ELR (cell line): ENCODE results near the gene SEMA5B.
A peak's percentile ranks its signal among the peaks of the same experiment; 100 is the strongest.

Experiments used
- DNase-seq: peaks from one replicate; pipeline ENCODE4 v3.0.0-alpha.2; 2015; ENCODE audit warnings: low read depth

SEMA5B gene

GRCh38 chr3:122892118-122892960 lies 135.2 kb downstream of the SEMA5B start:
- no peak for DNase-seq

DNA sequence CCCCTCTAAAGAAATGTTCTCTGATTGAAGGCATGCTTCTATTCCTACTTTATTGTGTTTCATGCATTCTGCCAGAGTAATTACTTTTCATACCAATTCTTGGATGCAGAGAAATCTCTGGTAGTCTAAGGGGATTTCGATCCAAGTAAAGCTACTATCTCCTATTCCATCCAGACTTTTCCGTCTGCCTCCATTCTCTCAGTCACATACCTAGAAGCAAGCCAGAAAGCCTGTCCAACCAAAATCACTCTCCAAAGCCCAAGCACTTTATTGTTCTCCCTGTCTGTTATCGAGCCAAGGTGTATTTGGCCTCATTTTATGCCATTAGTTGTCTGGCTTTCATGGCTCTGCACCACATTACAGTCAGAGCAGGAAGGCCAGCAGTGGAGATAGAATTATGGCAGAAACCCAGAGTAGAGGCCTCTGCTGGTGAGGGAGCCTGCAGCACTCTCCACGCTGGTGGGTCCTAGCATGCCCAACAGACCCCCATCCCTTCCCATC lies 136.8 kb downstream of the SEMA5B start:
- DNase-seq = no peak

DNA sequence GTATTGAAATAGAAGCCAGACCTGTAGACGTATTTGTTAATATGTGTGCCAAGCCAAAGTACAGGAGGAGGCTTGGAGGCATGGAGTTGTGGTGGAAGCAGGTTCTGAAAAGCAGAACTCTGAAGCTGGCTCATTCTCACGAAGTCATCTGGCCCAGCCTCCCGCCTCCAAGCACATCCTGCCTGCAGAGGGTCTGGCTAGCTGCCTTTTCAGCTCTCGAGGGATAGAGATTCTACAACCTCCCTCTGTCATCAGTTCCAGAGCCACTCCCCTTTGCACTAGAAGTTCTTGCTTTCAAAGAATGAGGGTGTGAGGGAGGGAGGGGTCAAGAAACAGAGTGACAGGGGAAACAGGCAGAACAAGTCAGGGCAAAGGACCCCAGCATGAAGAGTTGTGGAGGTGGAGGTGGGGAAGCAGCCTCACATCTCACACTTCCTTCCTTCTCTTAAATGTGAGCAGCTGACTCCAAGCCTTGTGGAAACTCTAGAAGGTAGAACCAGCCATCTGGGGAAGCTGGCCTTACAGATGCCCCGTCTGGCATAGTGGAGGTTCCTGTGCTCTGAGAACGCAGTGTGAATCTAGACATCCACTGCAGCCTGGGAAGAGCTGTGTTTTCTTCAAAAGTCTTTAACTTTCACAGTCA lies 137.4 kb downstream of the SEMA5B start:
- peak; percentile 17 for DNase-seq

DNA sequence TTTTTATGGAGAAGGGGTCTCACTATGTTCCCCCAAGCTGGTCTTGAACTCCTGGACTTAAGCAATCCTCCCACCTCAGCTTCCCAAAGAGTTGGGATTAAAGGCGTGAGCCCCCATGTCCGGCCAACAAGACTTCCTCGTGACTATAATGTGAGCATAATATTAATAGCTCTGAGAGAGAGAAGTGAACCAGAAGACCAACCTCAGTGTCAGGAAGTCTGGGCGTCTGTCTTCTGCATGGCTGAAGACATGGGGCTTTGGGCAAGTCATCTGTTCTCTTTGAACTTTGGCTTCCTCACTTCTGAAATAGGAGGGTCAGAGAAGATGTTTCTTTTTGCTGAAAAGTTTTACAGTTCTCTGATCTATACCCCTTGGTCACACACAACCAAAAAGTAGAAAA lies 140.6 kb downstream of the SEMA5B start:
- DNase-seq = no peak

- no peak for DNase-seq
Observed at GRCh38 chr3:122886251-122886650, 141.3 kb downstream of the SEMA5B start.

GRCh38 chr3:122882361-122882947 lies 145.1 kb downstream of the SEMA5B start:
- no peak for DNase-seq

DNA sequence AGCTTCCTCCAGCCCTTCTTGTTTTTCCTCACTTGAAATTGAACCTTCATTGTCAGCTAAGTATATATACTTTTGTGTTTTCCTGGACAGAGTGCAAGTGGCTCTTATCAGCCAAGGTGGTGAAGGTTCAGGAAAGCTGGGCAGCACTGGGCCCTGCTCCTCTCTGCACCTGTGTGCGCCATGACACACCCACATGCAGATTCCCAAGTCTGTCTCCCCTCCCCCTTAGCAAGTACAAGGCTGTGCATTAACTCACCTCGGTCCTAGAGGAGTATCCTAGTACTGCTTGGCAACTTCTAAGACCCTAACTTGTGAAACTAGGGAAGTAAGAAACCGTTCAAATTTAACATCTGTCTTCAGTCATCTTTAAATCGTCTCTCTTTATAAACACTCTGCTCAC lies 146.9 kb downstream of the SEMA5B start:
- DNase-seq = no peak

DNA sequence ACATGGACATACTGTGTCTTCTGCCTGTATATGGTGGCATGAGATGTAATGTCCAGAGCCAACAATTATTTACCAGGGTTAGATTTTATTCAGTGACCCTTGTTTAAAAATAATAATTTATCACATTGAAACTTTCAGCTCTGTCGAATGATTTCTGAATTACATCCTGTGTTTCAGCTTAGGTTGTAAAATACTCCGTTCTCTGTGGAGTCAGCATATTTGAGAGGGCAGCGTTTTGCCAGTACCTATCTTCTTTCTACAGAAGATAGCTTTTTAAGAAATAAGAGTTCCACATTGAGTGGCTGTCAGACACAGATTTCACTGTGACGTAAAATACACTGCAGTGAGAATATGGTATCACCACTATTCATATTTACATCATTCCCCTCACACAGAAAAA lies 147.4 kb downstream of the SEMA5B start:
- no peak for DNase-seq

- DNase-seq = no peak
Observed at GRCh38 chr3:122875547-122876127, 151.9 kb downstream of the SEMA5B start.

DNA sequence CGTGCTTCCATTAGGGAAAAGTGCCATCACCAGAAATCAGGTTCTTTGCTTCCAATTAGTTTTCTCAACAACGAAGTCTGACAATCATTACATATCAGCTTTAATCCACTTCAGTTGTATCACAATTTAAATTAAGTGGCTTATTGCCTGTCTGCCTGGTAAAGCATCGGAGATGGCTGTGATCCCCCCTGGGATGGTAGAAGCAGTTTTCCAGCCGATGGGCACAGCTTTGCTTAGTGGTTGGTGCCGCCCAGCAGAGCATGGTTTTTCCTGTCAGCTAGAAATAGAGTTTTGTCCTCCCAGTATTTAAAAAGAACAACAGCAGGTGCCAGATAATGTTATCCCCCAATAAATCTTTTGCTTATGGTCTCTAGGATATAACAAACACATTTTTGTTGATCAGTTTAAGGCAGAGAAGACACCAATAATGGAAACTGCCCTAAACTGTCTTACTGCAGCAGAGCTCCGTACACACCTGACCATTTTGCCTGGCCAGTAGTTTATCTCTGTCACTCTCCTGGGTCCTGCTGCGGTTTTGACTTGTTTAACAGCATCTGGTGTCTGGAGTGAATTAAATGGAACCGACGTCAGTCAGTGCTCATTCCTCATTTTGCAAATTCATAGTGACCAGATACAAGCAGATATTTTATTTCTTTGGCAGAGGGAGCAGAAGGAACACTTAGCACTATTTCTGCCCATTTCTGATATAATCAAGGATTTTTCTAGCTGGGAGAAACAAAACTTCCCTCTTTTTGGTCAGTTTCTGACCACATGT lies 153.6 kb downstream of the SEMA5B start:
- DNase-seq = no peak

DNA sequence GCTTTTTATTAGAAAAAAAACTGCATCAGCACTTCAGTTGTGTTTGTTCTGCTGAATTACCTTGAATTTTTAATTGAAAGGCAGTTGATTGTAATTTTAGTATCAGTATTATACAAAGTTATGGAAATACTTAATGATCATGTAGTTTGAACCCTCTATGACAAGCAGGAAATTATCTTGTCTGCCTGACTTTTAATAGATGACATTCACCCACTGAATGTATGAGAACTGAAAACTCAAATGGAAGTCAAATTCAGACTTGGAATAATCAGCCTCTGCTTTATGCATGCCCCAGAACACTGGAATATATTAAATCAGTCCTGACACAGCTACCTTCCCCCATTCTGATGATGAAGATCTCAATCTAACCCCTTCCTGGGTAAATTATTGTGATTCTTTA lies 159.2 kb downstream of the SEMA5B start:
- DNase-seq = no peak

DNA sequence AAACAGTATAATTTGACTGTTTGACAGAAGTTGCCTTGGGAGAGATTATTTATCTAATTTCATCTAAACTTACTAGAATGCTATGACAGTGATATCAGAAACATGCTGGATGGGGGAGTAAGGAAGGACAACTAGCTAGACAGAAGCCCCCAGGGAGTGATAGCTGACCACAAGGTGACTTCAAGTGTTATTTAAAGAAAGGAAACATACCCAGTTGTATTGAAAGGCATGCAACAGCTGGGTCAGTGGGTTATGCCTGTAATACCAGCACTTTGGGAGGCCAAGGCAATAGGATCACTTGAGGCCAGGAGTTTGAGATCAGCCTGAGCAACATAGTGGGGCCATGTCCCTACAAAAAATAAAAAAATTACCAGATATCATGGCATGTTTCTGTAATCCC lies 163.1 kb downstream of the SEMA5B start:
- no peak for DNase-seq

DNA sequence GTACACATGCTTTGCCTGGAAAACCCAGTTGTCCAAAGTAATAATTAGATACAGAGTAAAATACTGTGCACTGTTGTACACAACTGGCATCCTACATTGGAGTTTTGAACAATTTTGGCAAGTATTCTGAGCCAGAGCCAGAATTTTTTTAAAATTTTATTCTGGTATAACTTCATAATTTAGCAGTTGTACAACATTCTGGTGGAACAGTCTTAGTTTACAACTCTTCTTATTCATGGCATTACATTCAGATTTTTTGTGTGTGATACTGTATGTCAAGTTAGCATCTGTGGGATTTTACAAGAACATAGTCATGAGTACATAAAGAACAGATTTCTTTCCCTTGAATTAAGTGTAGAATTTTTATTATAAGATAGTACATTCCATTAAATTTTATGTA lies 165.2 kb downstream of the SEMA5B start:
- DNase-seq = no peak
